ENCODE measurements around the gene PSMD13. TPM values are rescaled to one million over a fixed set of nuclear protein-coding genes. Genes with fewer than 3 reads are reported as not detected.

The PSMD13 gene
- total and polyA plus RNA-seq, 2 of the 13 experiments (the other 11 are each of a cell fraction or from before 2014, with no cell fraction given), result 83.0 to 117 TPM

GRCh38 chr11:293271-293851 lies 56.6 kb downstream of the PSMD13 start:
- CTCF ChIA-PET (ENCODE audit: low intra/inter-chr PET ratio, low total read pairs), result no interaction called here
- Histone ChIP-seq H3K4me1 (ENCODE audit: insufficient read depth, low read length) (peaks cover 26% of the 10 kb centered on the region), H3K4me3 (replicated peaks in 1 of 3; ENCODE audit: insufficient read depth in 1 of 3, low read depth in 2 of 3, low read length in 3 of 3) (no peak overlapping the region), H3K27ac (ENCODE audit: extremely low read length, insufficient read depth, low read length) (no peak overlapping the region), H4K20me1 (ENCODE audit: insufficient read depth, low read length) (no peaks in the 10 kb centered on the region), H3K36me3 (replicated peaks in 1 of 2; ENCODE audit: control insufficient read depth in 1 of 2, insufficient read depth in 2 of 2, low read length in 2 of 2) (0 out of 5 replicates have a peak, but pooled peaks cover 0 to 2% of the 10 kb centered on the region in 2 experiments), H3K27me3 (ENCODE audit: control insufficient read depth in 1 of 2, insufficient read depth in 2 of 2, low read length in 2 of 2) (peaks cover 9% of the 10 kb centered on the region in 2 experiments), H3K79me2 (ENCODE audit: insufficient read depth, low read length) (no peaks in the 10 kb centered on the region), H2AFZ (ENCODE audit: low read length) (no peak overlapping the region), H3K9ac (ENCODE audit: insufficient read depth, low read depth, low read length) (no peak overlapping the region), H3K4me2 (ENCODE audit: low read depth, low read length) (no peak overlapping the region), H3K9me3 (ENCODE audit: low read length) (no peaks in the 10 kb centered on the region)
- POLR2A ChIA-PET, result no interaction called here
- TF ChIP-seq FOXP1 (IDR thresholded peaks at IDR 0.05), result no peak
- TF ChIP-seq FOXP1 (CRISPR knock-in tag; IDR thresholded peaks at IDR 0.05), result no peak
- no peak for TF ChIP-seq TCF7L2 (IDR thresholded peaks at IDR 0.05; ENCODE audit: low read depth, low read length)
- no peak for TF ChIP-seq ZNF331 (CRISPR knock-in tag; IDR thresholded peaks at IDR 0.05)
- no peak for ATAC-seq
- intact Hi-C loops (cut with micrococcal nuclease; ENCODE audit: unreplicated experiment) (no loop called here), in situ Hi-C loops (cut with HindIII; ENCODE audit: extremely low pct_ligation_motif_present, low pct_unique_long_range_greater_than_20kb) (no loop called here)
- BruUV-seq (replicated peaks), result no TSS peak
- FAIRE-seq, result no peak
- WGBS (ENCODE audit: low lambda C conversion rate), result 76% methylated on average over 8 of the region's 18 CpGs
- no peak for DNase-seq (ENCODE audit: low spot score)

GRCh38 chr11:293852-294661 lies 57.3 kb downstream of the PSMD13 start:
- Histone ChIP-seq H3K27ac (ENCODE audit: extremely low read length, insufficient read depth, low read length) (no peak overlapping the region), H3K27me3 (ENCODE audit: control insufficient read depth in 1 of 2, insufficient read depth in 2 of 2, low read length in 2 of 2) (peaks cover 9 to 12% of the 10 kb centered on the region in 2 experiments), H3K9ac (ENCODE audit: insufficient read depth, low read depth, low read length) (no peak overlapping the region), H3K36me3 (replicated peaks in 1 of 2; ENCODE audit: control insufficient read depth in 1 of 2, insufficient read depth in 2 of 2, low read length in 2 of 2) (0 out of 5 replicates have a peak, but pooled peaks cover 0 to 2% of the 10 kb centered on the region in 2 experiments), H3K4me2 (ENCODE audit: low read depth, low read length) (no peak overlapping the region), H2AFZ (ENCODE audit: low read length) (no peak overlapping the region), H3K9me3 (ENCODE audit: low read length) (no peaks in the 10 kb centered on the region), H3K4me3 (replicated peaks in 1 of 3; ENCODE audit: insufficient read depth in 1 of 3, low read depth in 2 of 3, low read length in 3 of 3) (no peak overlapping the region), H3K4me1 (ENCODE audit: insufficient read depth, low read length) (peaks cover 29% of the 10 kb centered on the region), H3K79me2 (ENCODE audit: insufficient read depth, low read length) (no peaks in the 10 kb centered on the region), H4K20me1 (ENCODE audit: insufficient read depth, low read length) (no peaks in the 10 kb centered on the region)
- ATAC-seq (no peak), FAIRE-seq (no peak), DNase-seq (ENCODE audit: low spot score) (no peak)
- ChIA-PET CTCF (ENCODE audit: low intra/inter-chr PET ratio, low total read pairs) (no interaction called here), POLR2A (no interaction called here)
- in situ Hi-C loops (cut with HindIII; ENCODE audit: extremely low pct_ligation_motif_present, low pct_unique_long_range_greater_than_20kb) (no loop called here), intact Hi-C loops (cut with micrococcal nuclease; ENCODE audit: unreplicated experiment) (no loop called here)
- no TSS peak for BruUV-seq (replicated peaks)
- WGBS (ENCODE audit: low lambda C conversion rate), result 97% methylated on average over 12 of the region's 27 CpGs
- 0 out of 2 replicates have a peak, but pooled peaks have one; percentile 18 for TF ChIP-seq NR2C2 (CRISPR knock-in tag; IDR thresholded peaks at IDR 0.05; ENCODE audit: borderline replicate concordance)
- TF ChIP-seq ZBTB38 (CRISPR knock-in tag; IDR thresholded peaks at IDR 0.05), result no peak

Measured in HepG2 (cell line).